ENCODE data around the gene DGKI.

DNA sequence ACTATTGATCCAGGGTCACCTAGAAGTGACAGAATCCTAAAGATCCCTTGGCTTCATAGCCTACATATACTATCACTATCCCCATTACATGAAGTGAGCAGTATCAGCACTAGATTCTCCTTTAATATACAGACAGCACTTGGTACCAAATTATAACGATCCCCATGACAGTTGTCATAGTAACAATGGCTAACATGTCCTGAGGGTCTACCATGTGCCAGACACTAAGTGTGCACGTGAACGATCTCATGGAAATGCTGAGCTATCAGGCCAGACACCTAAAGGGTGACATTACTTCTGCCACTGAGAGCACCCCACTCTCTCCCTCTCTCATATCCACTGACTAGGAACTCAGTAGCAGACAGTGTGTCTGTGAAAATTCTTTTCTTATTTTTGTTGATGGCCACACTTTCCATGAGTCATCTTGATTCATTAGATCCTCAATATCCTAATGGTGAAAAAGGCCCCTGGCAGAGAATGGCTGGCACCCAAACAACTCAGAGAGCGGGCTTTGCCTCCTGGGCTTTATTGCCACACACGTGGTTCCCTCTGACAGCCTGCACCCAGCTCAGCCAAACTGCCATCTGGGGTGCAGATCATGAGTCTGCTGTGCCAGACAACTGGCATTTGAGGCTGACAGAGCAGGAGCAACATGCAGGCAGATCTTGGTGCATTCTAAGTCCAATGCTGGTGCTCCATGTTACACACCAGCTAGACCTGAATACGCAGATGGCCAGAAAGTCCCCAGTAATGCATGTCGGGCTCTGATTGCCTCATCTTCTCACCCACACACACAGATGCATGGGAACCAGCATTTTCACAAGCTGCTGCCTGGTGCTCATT, 176.3 kb downstream of the DGKI start:
- TF ChIP-seq, protein P1, sequence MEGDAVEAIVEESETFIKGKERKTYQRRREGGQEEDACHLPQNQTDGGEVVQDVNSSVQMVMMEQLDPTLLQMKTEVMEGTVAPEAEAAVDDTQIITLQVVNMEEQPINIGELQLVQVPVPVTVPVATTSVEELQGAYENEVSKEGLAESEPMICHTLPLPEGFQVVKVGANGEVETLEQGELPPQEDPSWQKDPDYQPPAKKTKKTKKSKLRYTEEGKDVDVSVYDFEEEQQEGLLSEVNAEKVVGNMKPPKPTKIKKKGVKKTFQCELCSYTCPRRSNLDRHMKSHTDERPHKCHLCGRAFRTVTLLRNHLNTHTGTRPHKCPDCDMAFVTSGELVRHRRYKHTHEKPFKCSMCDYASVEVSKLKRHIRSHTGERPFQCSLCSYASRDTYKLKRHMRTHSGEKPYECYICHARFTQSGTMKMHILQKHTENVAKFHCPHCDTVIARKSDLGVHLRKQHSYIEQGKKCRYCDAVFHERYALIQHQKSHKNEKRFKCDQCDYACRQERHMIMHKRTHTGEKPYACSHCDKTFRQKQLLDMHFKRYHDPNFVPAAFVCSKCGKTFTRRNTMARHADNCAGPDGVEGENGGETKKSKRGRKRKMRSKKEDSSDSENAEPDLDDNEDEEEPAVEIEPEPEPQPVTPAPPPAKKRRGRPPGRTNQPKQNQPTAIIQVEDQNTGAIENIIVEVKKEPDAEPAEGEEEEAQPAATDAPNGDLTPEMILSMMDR (IDR thresholded peaks at IDR 0.05), result no peak
- TF ChIP-seq EZH2 (IDR thresholded peaks at IDR 0.05; ENCODE audit: borderline replicate concordance, insufficient read depth, low read depth, low read length, poor library complexity, severe bottlenecking), result no peak

All from B cell (primary cell).